GM21360 (cell line): ENCODE results near the gene CYP4F11.
"Not testable (repeated sequence)": the region's sequence is repeated elsewhere in the genome, so short reads cannot be mapped to it uniquely, and the experiment has no call there.

Source experiments
- ATAC-seq: cut with Tn5 transposase; IDR thresholded peaks from one replicate; pipeline ENCODE4 v1.9.1; 2021; ENCODE audit warnings: mild to moderate bottlenecking, moderate library complexity; ENCODE audit not compliant: unreplicated experiment

Gene CYP4F11

GRCh38 chr19:15885919-15886318, 48.4 kb downstream of the CYP4F11 start:
- no peak for ATAC-seq

- no peak for ATAC-seq
These were observed 49.2 kb downstream of the CYP4F11 start for GRCh38 chr19:15885167-15885566.

GRCh38 chr19:15883329-15883728, 51.0 kb downstream of the CYP4F11 start:
- ATAC-seq = not testable (repeated sequence)

GRCh38 chr19:15874821-15875474, 59.4 kb downstream of the CYP4F11 start:
- ATAC-seq = no peak

- ATAC-seq = not testable (repeated sequence)
These were observed 60.6 kb downstream of the CYP4F11 start for GRCh38 chr19:15873771-15874170.

GRCh38 chr19:15871570-15871969, 62.8 kb downstream of the CYP4F11 start:
- ATAC-seq = no peak

- ATAC-seq = no peak
These were observed 64.5 kb downstream of the CYP4F11 start for GRCh38 chr19:15869873-15870272.

GRCh38 chr19:15869109-15869555, 65.2 kb downstream of the CYP4F11 start:
- ATAC-seq = no peak

- no peak for ATAC-seq
These were observed 67.7 kb downstream of the CYP4F11 start for GRCh38 chr19:15866636-15867035.

GRCh38 chr19:15864824-15865223, 69.5 kb downstream of the CYP4F11 start:
- no peak for ATAC-seq

GRCh38 chr19:15863272-15863671, 71.1 kb downstream of the CYP4F11 start:
- ATAC-seq = no peak

- ATAC-seq = no peak
These were observed 71.9 kb downstream of the CYP4F11 start for GRCh38 chr19:15862444-15862843.
